NCI-H1694 treated with DMSO at 0.1 percent for 48 hours (cell line): ENCODE measurements around the gene CBLL1.

ENCODE experiments used
- DNase-seq: peaks from one replicate; lab custom pipeline; 2025; lab: John Stamatoyannopoulos, UW

CBLL1 gene

GRCh38 chr7:107743567-107744344, at the start of gene CBLL1:
CBLL1 (plus strand) TSS chr7:107744142; CDS start chr7:107744164, 22 bp downstream.
- DNase-seq = peak; percentile 96

- peak; percentile 78 for DNase-seq
Measured at GRCh38 chr7:107694386-107694785, 49.6 kb upstream of the CBLL1 start.

- peak; percentile 30 for DNase-seq
Measured at GRCh38 chr7:107696330-107696946, 47.5 kb upstream of the CBLL1 start.

GRCh38 chr7:107697321-107698049, 46.5 kb upstream of the CBLL1 start:
- DNase-seq = peak; percentile 97

DNA sequence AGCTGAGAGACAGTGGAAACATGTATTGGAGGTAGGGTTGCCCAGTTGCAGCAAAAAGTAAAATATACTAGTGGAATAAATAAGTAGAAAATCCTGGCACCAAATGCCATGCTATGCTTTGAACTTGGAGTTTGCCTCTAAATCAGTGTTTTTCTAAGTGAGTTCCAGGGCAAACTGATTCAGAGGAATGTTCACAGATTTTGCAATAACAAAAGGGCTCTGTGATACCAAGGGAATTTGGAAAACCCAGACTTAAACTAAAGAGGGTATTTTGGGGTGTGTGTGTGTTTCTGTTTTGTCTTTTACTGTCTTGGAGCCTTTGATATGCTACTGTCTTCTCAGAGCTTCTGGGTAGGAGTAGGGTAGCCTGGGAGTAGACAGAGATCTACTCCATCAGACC, 43.4 kb upstream of the CBLL1 start:
- no peak for DNase-seq

- no peak for DNase-seq
Measured at GRCh38 chr7:107701191-107701590, 42.8 kb upstream of the CBLL1 start.

GRCh38 chr7:107703219-107703618, 40.7 kb upstream of the CBLL1 start:
- DNase-seq = no peak

- DNase-seq = no peak
Measured at GRCh38 chr7:107703872-107704271, 40.1 kb upstream of the CBLL1 start.

DNA sequence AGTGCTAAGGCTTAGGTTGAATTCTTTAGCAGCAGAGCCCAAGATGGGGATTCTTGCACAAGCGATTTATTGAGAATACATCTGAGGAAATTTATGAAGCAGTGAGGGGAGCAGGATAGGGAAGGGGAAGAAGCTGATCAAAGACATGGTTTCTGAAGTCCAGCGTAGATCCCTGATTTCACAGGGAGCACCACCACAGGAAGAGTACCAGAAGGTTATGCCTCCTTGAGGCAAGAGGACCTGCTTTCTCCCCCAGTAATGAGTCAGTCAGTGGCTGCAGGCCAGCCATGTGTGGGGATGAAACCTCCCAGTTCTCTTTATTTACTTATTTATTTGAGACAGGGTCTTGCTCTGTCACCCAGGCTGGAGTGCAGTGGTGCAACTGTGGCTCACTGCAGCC, 35.0 kb upstream of the CBLL1 start:
- DNase-seq = no peak

DNA sequence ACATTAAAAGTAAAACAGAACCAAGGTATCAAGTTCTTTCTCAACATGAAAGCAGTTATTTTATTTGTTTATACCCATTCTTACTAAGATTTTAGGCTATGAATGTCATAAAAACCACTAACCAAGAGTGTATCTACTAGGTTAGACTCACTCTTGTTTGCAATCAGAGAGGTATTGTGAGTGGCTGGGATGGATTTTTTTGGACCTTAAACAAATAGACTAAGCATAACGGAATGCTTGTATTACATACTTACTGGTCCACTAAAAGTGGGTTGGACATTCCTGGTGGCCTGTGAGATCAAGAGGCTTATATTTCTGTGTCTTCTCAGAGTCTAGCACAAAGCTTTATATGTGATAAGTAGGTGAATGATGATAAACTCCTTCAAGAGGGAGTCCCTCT, 32.6 kb upstream of the CBLL1 start:
- DNase-seq = no peak

DNA sequence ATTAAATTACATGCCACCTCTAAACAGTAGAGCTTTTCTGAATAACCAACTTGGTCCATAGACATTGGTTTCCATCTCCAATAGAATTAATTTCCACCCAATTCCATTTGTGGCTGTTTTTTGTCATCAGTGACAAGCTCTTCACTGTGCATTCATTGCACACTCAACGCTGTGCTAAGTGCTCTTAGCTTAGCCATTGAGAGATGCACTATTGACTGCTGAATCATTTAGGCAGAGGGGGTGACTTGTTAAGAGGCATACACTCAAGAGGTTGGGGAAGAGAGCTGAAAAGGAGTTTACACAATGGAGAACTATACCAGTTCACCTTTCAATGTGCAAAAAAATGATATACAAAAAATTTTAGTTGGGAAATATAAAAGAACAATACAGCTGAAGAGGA, 31.9 kb upstream of the CBLL1 start:
- DNase-seq = no peak

- DNase-seq = no peak
Measured at GRCh38 chr7:107712896-107713295, 31.0 kb upstream of the CBLL1 start.

DNA sequence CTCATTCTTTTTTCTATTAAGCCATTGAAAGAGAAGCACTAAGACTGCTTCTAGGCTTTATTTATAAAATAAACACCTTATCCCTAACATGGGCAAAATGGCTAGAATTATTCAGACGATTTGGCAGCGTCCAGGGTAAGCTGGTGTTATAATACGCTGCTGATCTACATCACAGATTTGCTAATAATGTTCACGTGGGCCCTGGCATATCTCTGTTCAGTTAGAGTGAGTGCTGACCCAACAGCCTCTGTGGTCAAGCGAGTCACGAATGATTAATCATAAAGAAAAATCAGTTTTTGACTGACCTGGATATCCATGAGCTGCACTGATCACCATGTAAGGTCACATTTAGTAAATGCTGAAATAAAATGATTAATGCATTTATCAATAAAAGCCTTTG, 28.4 kb upstream of the CBLL1 start:
- no peak for DNase-seq

DNA sequence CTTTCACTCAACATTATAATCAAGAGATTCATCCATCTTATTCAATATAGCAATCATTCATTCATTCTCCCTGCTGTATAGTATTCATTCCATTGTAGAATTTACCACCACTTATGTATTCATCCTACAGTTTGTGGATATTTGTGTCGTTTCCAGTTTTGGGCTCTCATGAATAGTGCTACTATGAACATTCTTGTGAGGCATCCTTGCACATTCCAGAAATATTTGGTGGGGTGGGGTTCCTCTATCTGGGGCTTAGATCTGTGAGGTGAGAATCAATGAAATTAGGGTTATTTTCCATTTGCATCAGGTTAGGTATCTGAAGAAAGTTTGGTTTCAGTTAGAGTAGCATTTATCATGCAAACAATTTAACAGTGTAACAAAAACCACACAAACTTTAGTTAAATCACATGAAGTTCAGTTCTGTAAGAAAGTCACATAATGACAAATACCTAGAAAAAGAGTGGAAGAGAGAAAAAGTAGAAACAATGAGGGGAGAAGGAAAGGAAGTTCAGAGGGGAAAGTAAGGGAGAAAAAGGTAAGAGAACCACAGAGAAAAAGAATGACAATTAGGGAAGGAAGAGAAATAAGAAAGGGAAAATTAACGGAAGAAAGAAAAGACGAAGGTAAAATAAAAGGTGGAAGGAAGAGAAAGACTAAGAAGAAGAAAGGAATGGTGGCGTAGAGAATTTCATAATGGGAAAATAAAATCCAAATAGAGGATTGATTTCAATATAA, 25.3 kb upstream of the CBLL1 start:
- no peak for DNase-seq

DNA sequence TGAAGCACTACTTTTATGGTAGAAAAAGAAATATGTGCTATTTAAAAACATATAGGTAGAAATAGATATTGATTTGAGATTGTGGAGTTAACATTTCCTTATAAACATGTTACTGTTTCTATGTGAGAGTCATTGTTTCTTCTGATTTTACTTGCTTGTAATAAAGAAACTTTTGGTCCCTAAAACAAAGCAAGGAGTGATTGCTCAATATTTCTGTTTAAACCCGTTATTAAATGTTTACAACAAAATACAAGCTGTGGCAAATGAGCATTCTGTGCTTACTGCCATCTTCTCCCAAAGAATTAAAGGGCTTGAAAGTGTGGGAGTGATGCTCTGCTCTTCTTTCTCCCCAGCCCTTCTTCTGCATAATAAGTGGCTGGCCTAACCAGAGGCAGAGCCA, 22.7 kb upstream of the CBLL1 start:
- no peak for DNase-seq

DNA sequence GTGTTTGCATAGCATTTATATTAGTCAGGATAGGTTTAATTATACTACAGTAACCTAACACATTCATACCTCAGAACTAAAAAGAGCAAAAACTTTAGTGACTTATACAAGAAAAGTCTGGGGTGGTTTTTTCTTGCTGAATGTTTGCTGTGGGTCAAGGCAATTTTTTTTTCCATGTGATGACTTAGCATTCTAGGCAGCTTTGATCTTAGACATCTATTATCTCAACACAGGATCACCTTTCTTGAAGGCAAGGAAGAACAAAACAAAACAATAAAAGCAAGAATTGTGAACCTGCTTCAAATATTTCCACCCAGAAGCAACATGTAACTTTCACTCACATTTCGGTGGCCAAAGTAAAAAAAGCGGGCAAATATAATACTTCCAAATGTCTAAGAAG, 20.7 kb upstream of the CBLL1 start:
- no peak for DNase-seq

DNA sequence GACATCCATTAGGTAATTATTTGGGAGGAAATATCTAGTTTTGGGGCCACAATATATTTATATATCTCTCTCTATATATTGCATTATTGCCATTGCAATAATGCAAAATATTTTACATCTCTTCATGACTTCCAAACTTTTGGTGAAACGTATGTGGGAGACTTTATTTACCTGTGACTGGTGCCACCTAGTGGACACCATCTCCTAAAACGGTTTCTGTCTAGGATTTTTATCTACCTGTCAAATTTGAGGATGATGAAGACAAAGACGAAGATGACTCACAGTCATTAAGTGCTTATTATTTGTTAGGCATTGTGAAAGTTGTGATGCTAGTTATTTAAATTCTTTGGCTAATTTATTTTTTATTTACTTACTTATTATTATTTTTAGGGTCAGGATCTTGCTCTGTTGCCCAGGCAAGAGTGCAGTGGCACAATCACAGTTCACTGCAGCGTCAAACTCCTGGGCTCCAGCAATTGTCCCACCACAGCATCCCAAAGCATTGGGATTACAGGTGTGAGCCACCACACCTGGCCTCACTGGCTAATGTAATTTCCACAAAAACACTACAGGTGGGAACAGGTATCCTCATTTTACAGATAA, 18.7 kb upstream of the CBLL1 start:
- DNase-seq = peak; percentile 56

DNA sequence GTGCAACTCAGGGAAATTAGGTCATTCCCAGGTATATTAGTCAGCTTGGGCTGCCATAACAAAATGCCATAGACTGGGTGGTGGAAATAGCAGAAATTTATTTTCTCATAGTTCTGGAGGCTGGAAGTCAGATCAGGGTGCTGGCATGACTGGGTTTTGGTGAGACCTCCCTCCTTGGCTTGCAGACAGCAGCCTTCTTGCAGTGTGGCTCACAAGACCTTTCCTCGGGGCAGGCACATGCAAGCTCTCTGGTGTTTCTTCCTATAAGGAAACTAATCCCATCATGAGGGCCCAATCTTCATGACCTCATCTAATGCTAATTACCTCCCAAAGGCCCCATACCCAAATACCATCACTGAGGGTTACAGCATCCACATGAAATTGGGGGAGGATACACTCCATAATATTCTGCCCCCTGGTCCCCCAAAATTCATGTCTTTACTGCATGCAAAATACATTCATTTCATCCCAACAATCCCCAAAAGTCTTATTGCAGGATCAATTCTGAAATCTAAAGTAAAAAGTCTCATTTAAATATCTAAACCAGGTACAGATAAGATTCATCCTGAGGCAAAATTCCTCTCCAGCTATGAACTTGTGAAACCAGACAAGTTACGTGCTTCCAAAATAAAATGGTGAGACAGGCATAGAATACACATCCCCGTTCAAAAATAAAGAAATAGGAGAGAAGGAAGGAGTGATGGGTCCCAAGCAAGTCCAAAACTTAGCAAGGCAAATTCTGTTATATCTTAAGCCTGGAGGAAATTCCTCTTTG, 17.4 kb upstream of the CBLL1 start:
- DNase-seq = no peak

DNA sequence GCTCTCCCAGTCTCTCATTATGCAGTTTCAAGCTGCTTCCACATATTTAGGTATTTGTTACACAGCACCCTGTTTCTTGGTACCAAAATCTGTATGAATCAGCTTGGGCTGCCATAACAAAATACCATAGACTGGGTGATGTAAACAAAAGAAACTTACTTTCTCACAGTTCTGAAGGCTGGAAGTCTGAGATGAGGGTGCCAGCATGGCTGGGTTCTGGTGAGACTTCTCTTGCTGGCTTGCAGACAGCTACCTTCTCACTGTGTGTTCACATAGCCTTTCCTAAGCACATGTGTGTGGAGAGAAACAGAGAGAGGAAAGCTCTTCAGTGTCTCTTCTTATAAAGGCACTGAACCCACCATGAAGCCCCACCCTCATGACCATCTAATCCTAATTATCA, 15.7 kb upstream of the CBLL1 start:
- no peak for DNase-seq

DNA sequence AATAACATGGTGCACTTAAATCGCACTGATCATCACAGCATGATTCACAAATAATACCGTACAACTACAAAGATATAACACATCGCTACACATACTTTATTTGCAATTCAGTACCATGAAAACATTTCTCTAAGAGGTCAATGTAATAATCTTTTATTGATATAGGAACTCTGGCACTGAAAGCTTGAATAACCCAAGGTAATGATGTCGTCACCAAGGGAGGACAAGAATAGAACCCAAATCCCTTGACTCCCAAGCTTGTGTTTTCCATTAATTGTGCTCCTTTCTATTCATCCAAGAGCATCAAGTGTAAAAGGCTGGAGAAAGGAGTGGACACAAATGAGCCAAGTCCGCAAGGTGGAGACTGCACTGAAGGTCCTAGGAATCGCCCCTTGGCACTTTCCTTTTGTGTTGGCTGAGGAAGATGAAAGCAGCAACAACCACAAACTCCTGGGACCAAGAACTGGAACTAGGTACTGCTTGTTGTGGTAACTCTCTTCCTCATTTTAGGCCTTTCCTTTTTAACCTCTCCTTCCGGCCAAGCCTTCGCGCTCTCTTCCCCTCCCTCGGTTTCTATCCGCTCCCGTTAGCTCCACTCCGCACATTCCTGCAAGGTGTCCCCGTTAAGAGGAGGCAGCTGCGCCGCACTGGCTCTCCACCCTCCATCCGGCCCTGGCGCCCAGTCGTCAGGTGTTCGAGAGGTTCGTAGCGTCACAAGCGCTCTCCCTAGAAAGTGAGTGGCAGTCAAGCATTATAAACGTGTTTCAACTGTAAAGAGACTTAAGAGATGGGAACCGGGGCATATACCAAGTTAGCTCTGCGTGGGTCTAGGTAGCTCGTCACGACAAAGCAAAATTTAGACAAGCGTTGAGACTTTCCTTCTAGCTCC, 1.0 kb upstream of the CBLL1 start:
- no peak for DNase-seq
